Smooth muscle cell (in vitro differentiated cells): ENCODE results near the gene RAPGEF4. TPM values are rescaled to one million over a fixed set of nuclear protein-coding genes. Genes with fewer than 3 reads are reported as not detected.

Experiments
- DNase-seq: peaks from one replicate; lab custom pipeline; 2025; ENCODE audit not compliant: unreplicated experiment; lab: John Stamatoyannopoulos, UW
- H2AFZ ChIP-seq: fragments of 200-600 bp; sonication (generic); 2 replicates; pipeline ENCODE4 v1.6.0; 2016; ENCODE audit warnings: antibody characterized with exemption, low read depth, mild to moderate bottlenecking
- H3F3A ChIP-seq: fragments of 200-600 bp; sonication (generic); 2 replicates; pipeline ENCODE4 v1.6.0; 2017; ENCODE audit warnings: antibody characterized with exemption, low read depth
- H3K27ac ChIP-seq: fragments of 200-600 bp; sonication (generic); 2 replicates; pipeline ENCODE4 v1.5.1; 2016; ENCODE audit warnings: low read depth, mild to moderate bottlenecking
- H3K27me3 ChIP-seq: fragments of 200-600 bp; sonication (generic); 2 replicates; pipeline ENCODE4 v1.6.1; 2016; ENCODE audit warnings: low read depth, mild to moderate bottlenecking
- H3K36me3 ChIP-seq: fragments of 200-600 bp; sonication (generic); 2 replicates; pipeline ENCODE4 v1.5.1; 2016; ENCODE audit warnings: low read depth
- H3K4me1 ChIP-seq: fragments of 200-600 bp; sonication (generic); 2 replicates; pipeline ENCODE4 v1.5.1; 2016; ENCODE audit warnings: low read depth
- H3K4me2 ChIP-seq: fragments of 200-600 bp; sonication (generic); 2 replicates; pipeline ENCODE4 v1.6.0; 2016; ENCODE audit warnings: mild to moderate bottlenecking
- H3K4me3 ChIP-seq: fragments of 200-600 bp; sonication (generic); 2 replicates; pipeline ENCODE4 v1.5.1; 2016; ENCODE audit warnings: mild to moderate bottlenecking
- H3K79me2 ChIP-seq: fragments of 200-600 bp; sonication (generic); 2 replicates; pipeline ENCODE4 v1.6.0; 2016; ENCODE audit warnings: low read depth, mild to moderate bottlenecking
- H3K9ac ChIP-seq: fragments of 200-600 bp; sonication (generic); 2 replicates; pipeline ENCODE4 v1.6.0; 2016; ENCODE audit warnings: low read depth
- H3K9me3 ChIP-seq: fragments of 200-600 bp; sonication (generic); replicated peaks from 2 replicates; pipeline ENCODE4 v1.5.1; 2016; ENCODE audit warnings: low read depth
- H4K20me1 ChIP-seq: fragments of 200-600 bp; sonication (generic); 2 replicates; pipeline ENCODE4 v1.6.0; 2016; ENCODE audit warnings: low read depth
- WGBS: methylation state at CpG from one replicate; pipeline ENCODE4 v1.1.7; 2016; ENCODE audit warnings: low lambda C conversion rate; 5-methylcytosine and 5-hydroxymethylcytosine counted together
- polyA plus RNA-seq: library from polyadenylated mRNA; unstranded; fragments of >200 nt; fragmentation: Nextera tagmentation; extraction: Ambion mirVana; gene quantifications from 2 replicates; pipeline ENCODE4 v1.2.1, GENCODE V29; 2016
- total RNA-seq: library from RNA; depleted of rRNA; stranded (reverse); fragments of >200 nt; gene quantifications from 2 replicates; pipeline ENCODE4 v1.2.3, GENCODE V29; 2014
- TF ChIP-seq, protein P1 (sequence below): fragments of 200-600 bp; sonication (generic); IDR thresholded peaks from 2 replicates; pipeline ENCODE4 v1.5.1; 2017; ENCODE audit warnings: borderline replicate concordance, mild to moderate bottlenecking, antibody characterized with exemption; ENCODE audit not compliant: insufficient read depth, poor library complexity, severe bottlenecking

RAPGEF4 gene
- total RNA-seq, result 1.7 and 2.7 TPM in 2 replicates
- 0.35 and 0.46 TPM in 2 replicates for polyA plus RNA-seq

DNA sequence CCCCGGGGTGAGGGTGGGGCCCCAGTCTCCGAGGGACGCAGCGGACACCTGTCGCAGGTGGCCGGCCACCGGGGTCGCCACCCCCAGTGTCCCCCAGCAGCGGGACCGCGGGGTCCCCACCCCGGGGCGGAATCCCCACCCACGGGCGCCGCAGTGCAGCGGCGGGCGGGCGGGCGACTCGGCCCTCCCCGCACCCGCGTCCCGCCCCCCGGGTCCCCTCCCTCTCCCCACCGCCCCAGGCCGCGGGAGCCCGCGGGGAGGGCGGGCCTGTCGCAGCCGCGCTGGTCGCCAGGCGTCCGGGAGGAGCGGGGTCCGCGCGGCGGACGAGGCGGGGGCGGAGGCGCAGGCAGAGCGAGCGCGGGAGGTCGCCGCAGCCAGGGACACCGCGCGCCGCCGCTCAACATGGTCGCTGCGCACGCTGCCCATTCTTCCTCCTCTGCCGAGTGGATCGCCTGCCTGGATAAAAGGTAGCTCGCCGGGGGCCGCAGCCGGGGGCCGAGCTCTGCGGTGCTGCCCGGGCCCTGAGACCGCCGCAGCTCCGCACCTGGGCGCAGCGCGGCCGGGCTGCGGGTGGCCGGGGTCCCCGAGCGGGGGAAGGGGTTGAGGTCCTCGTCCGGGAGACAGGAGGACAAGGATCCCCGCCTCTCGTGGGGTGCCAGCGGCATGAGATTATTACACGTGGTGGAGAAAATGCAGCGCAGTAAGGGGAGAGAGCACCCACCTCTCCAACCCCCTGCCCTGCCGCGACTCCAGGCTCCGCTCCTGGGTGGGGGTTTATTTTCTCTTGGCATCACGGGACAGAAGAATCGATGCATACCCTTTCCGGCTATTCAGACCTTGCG lies at the start of gene RAPGEF4:
TSS of gene RAPGEF4 (plus strand) at position 264 of the 842 bp plus-strand sequence. CDS start at position 403, 139 bp downstream.
- Histone ChIP-seq H4K20me1 (no peaks in the 10 kb centered on the region), H3K9me3 (no peaks in the 10 kb centered on the region), H3K27ac (no peak within 1 kb of the TSS), H3K79me2 (no peaks in the 10 kb centered on the region), H3K4me1 (no peaks in the 10 kb centered on the region), H3F3A (no peaks in the 10 kb centered on the region), H3K36me3 (no peaks in the 10 kb centered on the region), H2AFZ (no peak within 1 kb of the TSS), H3K9ac (no peak within 1 kb of the TSS), H3K27me3 (peaks cover 83% of the 10 kb centered on the region), H3K4me3 (peak within 1 kb of the TSS; percentile 63), H3K4me2 (peak within 1 kb of the TSS; percentile 98)
- DNase-seq, result no peak
- WGBS, result 4% methylated on average over 32 of the region's 95 CpGs
- TF ChIP-seq, protein P1, sequence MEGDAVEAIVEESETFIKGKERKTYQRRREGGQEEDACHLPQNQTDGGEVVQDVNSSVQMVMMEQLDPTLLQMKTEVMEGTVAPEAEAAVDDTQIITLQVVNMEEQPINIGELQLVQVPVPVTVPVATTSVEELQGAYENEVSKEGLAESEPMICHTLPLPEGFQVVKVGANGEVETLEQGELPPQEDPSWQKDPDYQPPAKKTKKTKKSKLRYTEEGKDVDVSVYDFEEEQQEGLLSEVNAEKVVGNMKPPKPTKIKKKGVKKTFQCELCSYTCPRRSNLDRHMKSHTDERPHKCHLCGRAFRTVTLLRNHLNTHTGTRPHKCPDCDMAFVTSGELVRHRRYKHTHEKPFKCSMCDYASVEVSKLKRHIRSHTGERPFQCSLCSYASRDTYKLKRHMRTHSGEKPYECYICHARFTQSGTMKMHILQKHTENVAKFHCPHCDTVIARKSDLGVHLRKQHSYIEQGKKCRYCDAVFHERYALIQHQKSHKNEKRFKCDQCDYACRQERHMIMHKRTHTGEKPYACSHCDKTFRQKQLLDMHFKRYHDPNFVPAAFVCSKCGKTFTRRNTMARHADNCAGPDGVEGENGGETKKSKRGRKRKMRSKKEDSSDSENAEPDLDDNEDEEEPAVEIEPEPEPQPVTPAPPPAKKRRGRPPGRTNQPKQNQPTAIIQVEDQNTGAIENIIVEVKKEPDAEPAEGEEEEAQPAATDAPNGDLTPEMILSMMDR, result no peak

DNA sequence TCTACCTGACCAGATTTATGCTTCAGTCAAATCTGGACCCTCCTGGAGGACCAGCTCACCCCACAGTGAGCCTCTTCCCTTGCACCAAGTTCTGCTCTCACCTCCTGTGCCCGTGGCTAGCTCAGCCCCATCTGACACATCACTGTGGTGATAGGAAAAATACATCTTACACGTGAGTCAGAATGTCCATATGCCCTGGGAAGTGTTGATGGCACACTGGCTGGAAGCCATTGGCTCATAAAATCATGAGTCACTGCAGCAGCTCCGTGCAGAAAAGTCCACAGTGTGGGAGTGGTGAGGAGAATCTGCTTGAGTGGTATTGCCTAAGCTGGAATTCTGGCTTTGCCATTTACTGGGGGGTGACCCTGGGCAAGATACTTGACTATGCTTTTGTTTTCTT lies 42.6 kb upstream of the RAPGEF4 start:
- no peak overlapping the region for H3K4me3 ChIP-seq
- TF ChIP-seq, protein P1, result no peak
- no peaks in the 10 kb centered on the region for H3K27me3 ChIP-seq
- H4K20me1 ChIP-seq, result no peaks in the 10 kb centered on the region
- DNase-seq, result peak; percentile 36
- H3K27ac ChIP-seq, result peak overlapping the region; percentile 43
- no peaks in the 10 kb centered on the region for H3K79me2 ChIP-seq
- H3K4me1 ChIP-seq, result no peaks in the 10 kb centered on the region
- no peak overlapping the region for H2AFZ ChIP-seq
- no peak overlapping the region for H3K9ac ChIP-seq
- H3K36me3 ChIP-seq, result no peaks in the 10 kb centered on the region
- under 1% methylated on average over 3 of the region's 3 CpGs for WGBS
- peaks cover 5% of the 10 kb centered on the region for H3F3A ChIP-seq
- no peaks in the 10 kb centered on the region for H3K9me3 ChIP-seq
- H3K4me2 ChIP-seq, result peak overlapping the region; percentile 34

DNA sequence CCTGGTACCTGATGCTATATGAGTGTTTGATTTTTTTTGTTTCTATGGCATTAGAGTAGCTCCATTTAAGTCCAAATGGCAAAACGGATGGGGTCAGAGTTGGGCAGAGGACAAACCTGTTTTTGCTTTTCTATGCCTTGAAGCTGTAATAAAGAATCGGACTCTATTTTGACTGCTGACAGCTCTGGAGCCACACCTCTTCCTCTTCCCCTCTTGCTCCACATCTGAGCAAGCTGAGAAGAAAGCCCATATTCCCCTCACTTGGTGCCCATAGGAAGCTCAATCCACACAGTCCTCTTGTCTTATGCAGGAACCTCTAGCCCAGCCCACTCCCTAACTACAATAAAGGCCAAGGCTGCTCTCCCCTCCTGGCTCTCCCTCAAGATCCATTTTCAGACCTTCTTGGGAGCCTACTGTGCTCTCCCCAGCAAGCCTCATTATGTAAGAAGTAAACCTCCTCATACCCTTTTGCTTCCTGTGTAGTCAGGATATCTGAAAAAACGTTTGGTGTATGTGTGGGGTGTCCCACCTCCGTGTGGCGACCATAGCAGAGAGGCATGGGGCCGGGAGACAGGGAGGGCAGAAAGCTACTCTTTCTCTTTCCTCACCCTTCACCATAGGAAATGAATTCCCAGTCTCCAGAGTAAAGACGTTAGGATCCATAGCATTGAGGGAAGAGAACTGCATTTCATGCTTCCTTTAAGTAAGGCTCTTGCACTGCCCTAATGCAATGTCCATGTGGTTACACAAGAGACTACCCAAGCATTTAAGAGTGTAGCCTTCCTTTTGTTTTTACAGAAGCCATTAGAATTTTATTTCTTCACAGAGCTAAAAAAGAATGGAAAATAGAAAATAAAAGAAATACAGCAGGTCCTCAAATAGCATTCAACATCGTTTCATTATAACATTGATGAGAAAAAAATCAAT lies 41.9 kb upstream of the RAPGEF4 start:
- Histone ChIP-seq H3K4me1 (no peaks in the 10 kb centered on the region), H4K20me1 (no peaks in the 10 kb centered on the region), H3K27ac (peak overlapping the region; percentile 43), H2AFZ (no peak overlapping the region), H3K9me3 (no peaks in the 10 kb centered on the region), H3K27me3 (no peaks in the 10 kb centered on the region), H3K4me3 (no peak overlapping the region), H3K36me3 (no peaks in the 10 kb centered on the region), H3K79me2 (no peaks in the 10 kb centered on the region), H3K9ac (no peak overlapping the region), H3F3A (peaks cover 9% of the 10 kb centered on the region), H3K4me2 (peak overlapping the region; percentile 34)
- no peak for DNase-seq
- 83% methylated on average over 8 of the region's 8 CpGs for WGBS
- TF ChIP-seq, protein P1, result no peak
